Activated naive CD4-positive, alpha-beta T cell treated with anti-CD3 and anti-CD28 coated beads for 36 hours (primary cell): Measurements from ENCODE around the gene SAMD4B. TPM values are rescaled to one million over a fixed set of nuclear protein-coding genes. Genes with fewer than 3 reads are reported as not detected.
A peak's percentile ranks its signal among the peaks of the same experiment; 100 is the strongest.

Experiments used
- CTCF ChIA-PET: fragments of 350-600 bp; sonication (Branson Sonifier 250); formaldehyde crosslinking; loops from one replicate; lab custom pipeline; 2021; ENCODE audit warnings: antibody characterized with exemption; lab: Charles Lee
- DNase-seq: peaks from one replicate; pipeline ENCODE4 v3.0.0-alpha.2; 2020
- H3K27ac Mint-ChIP-seq: one replicate; pipeline ENCODE4 v1.8.0; 2021; ENCODE audit warnings: mild to moderate bottlenecking, mixed read lengths
- H3K27me3 Mint-ChIP-seq: one replicate; pipeline ENCODE4 v1.8.0; 2021; ENCODE audit warnings: low read depth, mixed read lengths
- H3K36me3 Mint-ChIP-seq: one replicate; pipeline ENCODE4 v1.8.0; 2021; ENCODE audit warnings: low read depth, mixed read lengths
- H3K4me1 Mint-ChIP-seq: one replicate; pipeline ENCODE4 v1.8.0; 2021; ENCODE audit warnings: low read depth, mixed read lengths
- H3K4me3 Mint-ChIP-seq: one replicate; pipeline ENCODE4 v1.8.0; 2021; ENCODE audit warnings: mild to moderate bottlenecking, moderate library complexity, mixed read lengths
- H3K9me3 Mint-ChIP-seq: one replicate; pipeline ENCODE4 v1.8.0; 2021; ENCODE audit warnings: mixed read lengths
- intact Hi-C: fragments of 100-400 bp; cut with micrococcal nuclease; formaldehyde crosslinking; loops from one replicate; pipeline ENCODE4 v1.15.1; 2023
- total RNA-seq, 2 experiments: library from RNA; stranded (reverse); gene quantifications; one replicate each; pipeline ENCODE4 v1.2.3, GENCODE V29; 2021

SAMD4B gene
- 10 to 100 TPM; 33.0 to 35.8 TPM for total RNA-seq

DNA sequence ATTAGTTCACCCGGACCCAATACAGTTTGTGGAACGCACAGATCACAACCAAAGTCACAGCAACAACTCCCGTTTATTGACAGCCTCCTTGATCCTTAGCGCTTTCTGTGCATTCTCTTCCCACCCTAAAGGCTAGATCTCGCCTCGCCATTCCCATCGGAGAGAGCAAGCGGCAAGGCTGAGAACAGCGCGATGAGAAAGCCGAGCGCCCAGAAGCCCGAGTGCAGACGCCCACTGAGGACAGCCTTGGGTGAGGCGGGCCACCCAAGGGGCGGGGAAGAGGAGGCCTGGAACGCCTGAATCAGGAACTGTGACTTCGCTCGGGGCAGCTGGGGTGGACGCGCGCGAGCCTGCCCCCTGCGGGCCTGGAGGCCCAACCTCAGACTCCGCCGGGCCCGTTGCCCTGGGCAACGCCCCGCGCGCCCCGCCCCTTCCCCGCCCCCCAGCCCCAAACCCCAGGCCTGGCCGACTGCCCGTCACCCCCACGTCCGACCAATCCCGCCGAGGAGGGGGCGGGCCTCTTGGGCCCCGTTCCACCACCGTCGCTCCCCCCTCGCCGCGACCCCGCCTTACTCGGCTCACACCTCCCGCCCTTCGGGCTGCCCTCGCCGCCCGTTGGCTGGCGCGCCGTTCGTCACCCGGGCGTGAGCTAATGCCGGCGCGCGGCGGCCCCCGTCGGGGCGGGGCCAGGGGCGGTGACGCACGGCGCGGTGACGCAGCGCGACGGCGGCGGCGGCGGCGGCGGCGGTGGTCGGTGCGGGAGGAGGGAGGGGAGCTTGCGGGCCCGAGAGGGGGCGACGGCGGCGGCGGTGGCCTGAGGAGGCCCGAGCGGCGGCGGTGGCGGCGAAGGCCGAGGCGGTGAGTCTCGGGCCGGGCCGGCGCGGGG is at the start of gene SAMD4B:
Gene SAMD4B, plus strand, starts transcription at position 703 of the 886 bp plus-strand sequence. CDS start 14,473 bp downstream, outside the sequence.
- H3K4me3 Mint-ChIP-seq, result peak within 1 kb of the TSS; percentile 91
- H3K27ac Mint-ChIP-seq, result peak within 1 kb of the TSS; percentile 91
- DNase-seq, result peak; percentile 99
- intact Hi-C loops, result loop anchor here (1.0 to 2.0 kb wide), 4 partner anchors 9 to 95 kb away; partner anchors contain the start of genes MED29, PAF1 and PLEKHG2
- no peaks in the 10 kb centered on the region for H3K9me3 Mint-ChIP-seq
- CTCF ChIA-PET, result interaction anchor here (1.2 kb wide), 1 partner anchor 49 kb away, joined by 3 read pairs; the partner anchor contains the start of genes MED29 and PAF1
- no peaks in the 10 kb centered on the region for H3K36me3 Mint-ChIP-seq
- H3K4me1 Mint-ChIP-seq, result peaks cover 65% of the 10 kb centered on the region
- H3K27me3 Mint-ChIP-seq, result no peaks in the 10 kb centered on the region

DNA sequence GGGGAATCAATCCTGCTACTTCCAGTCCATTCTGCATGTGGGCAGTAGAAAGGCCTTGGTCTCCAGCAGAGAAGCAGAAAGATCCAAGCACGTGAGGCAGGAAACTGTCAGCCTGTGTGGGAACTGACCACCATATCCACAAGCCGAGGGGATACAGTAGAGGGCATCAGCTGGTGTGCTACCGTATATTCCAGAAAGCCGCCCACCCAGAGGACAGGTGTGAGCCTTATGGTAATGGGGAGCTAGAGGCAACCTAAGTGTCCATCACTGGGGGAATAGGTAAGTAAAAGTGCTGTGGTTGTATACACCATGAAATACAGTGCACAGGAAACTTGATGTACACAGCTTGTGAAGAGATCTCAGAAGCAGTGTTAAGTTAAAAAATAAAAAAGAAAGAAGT is 48.8 kb upstream of the SAMD4B start:
- peaks cover 4% of the 10 kb centered on the region for H3K4me1 Mint-ChIP-seq
- H3K9me3 Mint-ChIP-seq, result no peaks in the 10 kb centered on the region
- CTCF ChIA-PET, result interaction anchor here (0.5 to 1.5 kb wide), 2 partner anchors 36 to 258 kb away, joined by 4 to 5 read pairs; no protein-coding TSS in a partner anchor
- DNase-seq, result no peak
- no peaks in the 10 kb centered on the region for H3K36me3 Mint-ChIP-seq
- H3K27ac Mint-ChIP-seq, result no peak overlapping the region
- H3K4me3 Mint-ChIP-seq, result no peak overlapping the region
- intact Hi-C loops, result no loop called here
- peaks cover 4% of the 10 kb centered on the region for H3K27me3 Mint-ChIP-seq

- intact Hi-C loops, result no loop called here
- no peaks in the 10 kb centered on the region for H3K36me3 Mint-ChIP-seq
- no peak within 1 kb of the TSS for H3K27ac Mint-ChIP-seq
- no peak for DNase-seq
- CTCF ChIA-PET, result no interaction called here
- H3K4me1 Mint-ChIP-seq, result peaks cover 5% of the 10 kb centered on the region
- H3K9me3 Mint-ChIP-seq, result no peaks in the 10 kb centered on the region
- no peak within 1 kb of the TSS for H3K4me3 Mint-ChIP-seq
- peaks cover 4% of the 10 kb centered on the region for H3K27me3 Mint-ChIP-seq
These were observed 46.1 kb upstream of the SAMD4B start, which contains the start of gene IFNL1 for GRCh38 chr19:39296055-39296645. IFNL1 (plus strand) TSS chr19:39296407; CDS start chr19:39296422, 15 bp downstream.

- H3K36me3 Mint-ChIP-seq, result no peaks in the 10 kb centered on the region
- peaks cover 5% of the 10 kb centered on the region for H3K4me1 Mint-ChIP-seq
- H3K27me3 Mint-ChIP-seq, result peaks cover 2% of the 10 kb centered on the region
- H3K9me3 Mint-ChIP-seq, result no peaks in the 10 kb centered on the region
- DNase-seq, result no peak
- intact Hi-C loops, result no loop called here
- H3K4me3 Mint-ChIP-seq, result no peak overlapping the region
- H3K27ac Mint-ChIP-seq, result no peak overlapping the region
- CTCF ChIA-PET, result no interaction called here
These were observed 45.3 kb upstream of the SAMD4B start for GRCh38 chr19:39296906-39297305.

DNA sequence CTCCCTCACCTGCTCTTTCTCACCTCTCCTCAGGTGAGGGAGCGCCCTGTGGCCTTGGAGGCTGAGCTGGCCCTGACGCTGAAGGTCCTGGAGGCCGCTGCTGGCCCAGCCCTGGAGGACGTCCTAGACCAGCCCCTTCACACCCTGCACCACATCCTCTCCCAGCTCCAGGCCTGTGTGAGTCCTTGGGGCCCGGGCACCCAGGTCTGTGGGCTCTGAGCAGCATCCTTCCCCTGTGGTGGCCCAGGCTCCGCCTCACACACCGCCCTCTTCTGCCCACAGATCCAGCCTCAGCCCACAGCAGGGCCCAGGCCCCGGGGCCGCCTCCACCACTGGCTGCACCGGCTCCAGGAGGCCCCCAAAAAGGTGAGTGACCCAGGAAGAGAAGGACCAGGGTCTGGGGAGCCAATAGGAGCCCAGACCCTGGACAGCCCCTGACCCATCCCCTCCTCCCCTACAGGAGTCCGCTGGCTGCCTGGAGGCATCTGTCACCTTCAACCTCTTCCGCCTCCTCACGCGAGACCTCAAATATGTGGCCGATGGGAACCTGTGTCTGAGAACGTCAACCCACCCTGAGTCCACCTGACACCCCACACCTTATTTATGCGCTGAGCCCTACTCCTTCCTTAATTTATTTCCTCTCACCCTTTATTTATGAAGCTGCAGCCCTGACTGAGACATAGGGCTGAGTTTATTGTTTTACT is 44.1 kb upstream of the SAMD4B start:
- intact Hi-C loops, result no loop called here
- no peak overlapping the region for H3K4me3 Mint-ChIP-seq
- peak; percentile 37 for DNase-seq
- H3K27ac Mint-ChIP-seq, result no peak overlapping the region
- H3K27me3 Mint-ChIP-seq, result peaks cover 2% of the 10 kb centered on the region
- peaks cover 5% of the 10 kb centered on the region for H3K4me1 Mint-ChIP-seq
- no peaks in the 10 kb centered on the region for H3K36me3 Mint-ChIP-seq
- CTCF ChIA-PET, result no interaction called here
- H3K9me3 Mint-ChIP-seq, result no peaks in the 10 kb centered on the region

- no peak overlapping the region for H3K4me3 Mint-ChIP-seq
- H3K36me3 Mint-ChIP-seq, result no peaks in the 10 kb centered on the region
- intact Hi-C loops, result no loop called here
- peaks cover 5% of the 10 kb centered on the region for H3K4me1 Mint-ChIP-seq
- H3K27me3 Mint-ChIP-seq, result peaks cover 2% of the 10 kb centered on the region
- DNase-seq, result no peak
- CTCF ChIA-PET, result no interaction called here
- no peak overlapping the region for H3K27ac Mint-ChIP-seq
- no peaks in the 10 kb centered on the region for H3K9me3 Mint-ChIP-seq
These were observed 42.8 kb upstream of the SAMD4B start for GRCh38 chr19:39299404-39299803.

- H3K4me3 Mint-ChIP-seq, result no peak overlapping the region
- CTCF ChIA-PET, result interaction anchor here (0.6 kb wide), 1 partner anchor 86 kb away, joined by 3 read pairs; no protein-coding TSS in a partner anchor
- H3K27me3 Mint-ChIP-seq, result peaks cover 2% of the 10 kb centered on the region
- no peak for DNase-seq
- no peaks in the 10 kb centered on the region for H3K9me3 Mint-ChIP-seq
- no peaks in the 10 kb centered on the region for H3K36me3 Mint-ChIP-seq
- H3K4me1 Mint-ChIP-seq, result peaks cover 5% of the 10 kb centered on the region
- intact Hi-C loops, result no loop called here
- H3K27ac Mint-ChIP-seq, result no peak overlapping the region
These were observed 42.4 kb upstream of the SAMD4B start for GRCh38 chr19:39299832-39300231.

GRCh38 chr19:39301021-39301420 is 41.2 kb upstream of the SAMD4B start:
- H3K27ac Mint-ChIP-seq, result no peak overlapping the region
- H3K9me3 Mint-ChIP-seq, result no peaks in the 10 kb centered on the region
- no peaks in the 10 kb centered on the region for H3K36me3 Mint-ChIP-seq
- CTCF ChIA-PET, result interaction anchor here (0.6 kb wide), 1 partner anchor 182 kb away, joined by 3 read pairs; no protein-coding TSS in a partner anchor
- peaks cover 2% of the 10 kb centered on the region for H3K27me3 Mint-ChIP-seq
- no peak overlapping the region for H3K4me3 Mint-ChIP-seq
- intact Hi-C loops, result no loop called here
- H3K4me1 Mint-ChIP-seq, result peaks cover 5% of the 10 kb centered on the region
- DNase-seq, result no peak

DNA sequence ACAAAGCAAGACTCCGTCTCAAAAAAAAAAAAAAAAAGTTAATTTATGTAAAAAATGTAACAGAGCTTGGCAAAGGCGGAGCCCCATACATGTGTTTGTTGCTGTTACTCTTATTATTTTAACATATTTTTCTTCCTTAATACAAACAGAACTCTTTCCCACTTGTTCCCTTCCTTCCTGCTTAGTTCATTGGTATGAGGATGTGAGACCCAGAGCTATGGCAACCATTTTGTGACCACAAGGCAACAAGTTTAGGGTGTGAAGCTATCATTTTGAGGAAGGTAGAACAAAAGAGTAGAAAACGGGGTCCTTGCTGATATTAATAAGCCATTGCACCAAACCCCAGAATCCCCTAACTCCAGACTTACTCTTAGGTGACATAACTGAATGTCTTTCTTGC is 40.7 kb upstream of the SAMD4B start:
- Mint-ChIP-seq H3K4me1 (peaks cover 5% of the 10 kb centered on the region), H3K9me3 (no peaks in the 10 kb centered on the region), H3K36me3 (no peaks in the 10 kb centered on the region), H3K4me3 (no peak overlapping the region), H3K27me3 (peaks cover 2% of the 10 kb centered on the region), H3K27ac (no peak overlapping the region)
- DNase-seq, result no peak
- intact Hi-C loops, result no loop called here
- CTCF ChIA-PET, result interaction anchor here (0.6 kb wide), 1 partner anchor 183 kb away, joined by 3 read pairs; no protein-coding TSS in a partner anchor

DNA sequence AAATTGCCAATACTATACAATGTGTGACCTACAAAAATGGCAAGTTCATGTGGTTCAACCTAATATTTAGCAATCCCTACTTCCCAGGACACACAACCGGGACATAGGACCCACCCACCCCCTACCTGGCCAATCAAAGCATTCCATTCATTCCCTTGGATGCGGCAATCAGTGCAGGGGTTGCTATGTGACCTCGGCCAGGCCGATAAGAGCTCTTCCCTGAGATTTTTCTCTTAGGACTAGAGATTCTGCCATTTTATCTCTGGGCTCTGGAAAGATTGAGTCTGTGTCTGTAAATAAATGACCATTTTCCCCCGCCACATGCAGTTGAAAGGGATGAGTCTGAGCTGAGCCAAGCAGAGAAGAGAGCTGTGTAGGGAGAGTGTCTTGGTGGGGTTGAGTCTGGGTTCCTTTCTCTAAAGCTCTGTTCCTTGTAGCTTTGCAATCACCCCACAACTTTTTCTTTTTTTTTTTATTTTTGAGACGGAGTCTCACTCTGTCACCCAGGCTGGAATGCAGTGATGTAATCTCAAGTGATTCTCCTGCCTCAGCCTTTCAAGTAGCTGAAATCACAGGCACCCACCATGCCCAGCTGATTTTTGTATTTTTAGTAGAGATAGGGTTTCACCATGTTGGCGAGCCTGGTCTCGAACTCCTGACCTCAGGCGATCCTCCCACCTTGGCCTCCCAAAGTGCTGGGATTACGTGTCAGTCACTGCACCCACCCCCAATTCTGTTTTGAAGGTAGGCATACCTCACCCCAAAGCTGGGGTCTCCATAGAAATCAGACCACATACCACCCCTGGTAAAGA is 38.6 kb upstream of the SAMD4B start:
- no peaks in the 10 kb centered on the region for H3K9me3 Mint-ChIP-seq
- peaks cover 3% of the 10 kb centered on the region for H3K36me3 Mint-ChIP-seq
- intact Hi-C loops, result no loop called here
- no peak for DNase-seq
- no peak overlapping the region for H3K4me3 Mint-ChIP-seq
- no peaks in the 10 kb centered on the region for H3K4me1 Mint-ChIP-seq
- H3K27me3 Mint-ChIP-seq, result no peaks in the 10 kb centered on the region
- no peak overlapping the region for H3K27ac Mint-ChIP-seq
- CTCF ChIA-PET, result interaction anchor here (0.6 kb wide), 1 partner anchor 91 kb away, joined by 3 read pairs; no protein-coding TSS in a partner anchor

- Mint-ChIP-seq H3K4me3 (no peak overlapping the region), H3K27ac (no peak overlapping the region), H3K4me1 (no peaks in the 10 kb centered on the region), H3K27me3 (no peaks in the 10 kb centered on the region), H3K9me3 (no peaks in the 10 kb centered on the region), H3K36me3 (peaks cover 6% of the 10 kb centered on the region)
- CTCF ChIA-PET, result no interaction called here
- intact Hi-C loops, result no loop called here
- no peak for DNase-seq
These were observed 38.1 kb upstream of the SAMD4B start for GRCh38 chr19:39304185-39304513.
